Hematopoietic multipotent progenitor cell treated with erythropoietin and hydrocortisone succinate and interleukin-3 and kit ligand, for 15 days (in vitro differentiated cells): ENCODE measurements around the gene FRYL.
A peak's percentile ranks its signal among the peaks of the same experiment; 100 is the strongest.
"Not testable (repeated sequence)": the region's sequence is repeated elsewhere in the genome, so short reads cannot be mapped to it uniquely, and the experiment has no call there.

Experiments used
- DNase-seq: peaks from one replicate; pipeline ENCODE4 v3.0.0-alpha.2; 2015; ENCODE audit warnings: low spot score

Gene FRYL

DNA sequence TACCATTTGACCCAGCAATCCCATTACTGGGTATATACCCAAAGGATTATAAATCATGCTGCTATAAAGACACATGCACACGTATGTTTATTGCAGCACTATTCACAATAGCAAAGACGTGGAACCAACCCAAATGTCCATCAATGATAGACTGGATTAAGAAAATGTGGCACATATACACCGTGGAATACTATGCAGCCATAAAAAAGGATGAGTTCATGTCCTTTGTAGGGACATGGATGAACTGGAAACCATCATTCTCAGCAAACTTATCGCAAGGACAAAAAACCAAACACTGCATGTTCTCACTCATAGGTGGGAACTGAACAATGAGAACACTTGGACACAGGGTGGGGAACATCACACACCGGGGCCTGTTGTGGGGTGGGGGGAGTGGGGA lies 34.9 kb downstream of the FRYL start:
- DNase-seq: not testable (repeated sequence)

DNA sequence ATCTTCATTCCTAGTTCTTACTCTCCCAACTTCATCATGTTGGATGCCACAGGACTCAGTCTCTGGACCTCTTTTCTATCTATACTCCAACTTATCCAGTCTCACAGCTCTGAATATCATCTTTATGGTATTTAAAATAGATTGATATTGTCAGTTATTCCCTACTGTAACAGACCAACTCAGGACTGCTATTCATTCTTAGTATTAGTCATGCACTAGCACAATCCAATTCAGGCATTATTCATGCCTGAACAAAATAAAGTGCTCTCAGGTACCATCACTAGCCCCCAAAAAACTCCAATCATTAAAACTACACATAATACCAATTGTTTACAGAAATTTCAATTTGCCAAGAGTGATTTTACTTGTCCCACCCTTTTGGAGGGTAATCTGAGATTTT lies 37.7 kb downstream of the FRYL start:
- no peak for DNase-seq

DNA sequence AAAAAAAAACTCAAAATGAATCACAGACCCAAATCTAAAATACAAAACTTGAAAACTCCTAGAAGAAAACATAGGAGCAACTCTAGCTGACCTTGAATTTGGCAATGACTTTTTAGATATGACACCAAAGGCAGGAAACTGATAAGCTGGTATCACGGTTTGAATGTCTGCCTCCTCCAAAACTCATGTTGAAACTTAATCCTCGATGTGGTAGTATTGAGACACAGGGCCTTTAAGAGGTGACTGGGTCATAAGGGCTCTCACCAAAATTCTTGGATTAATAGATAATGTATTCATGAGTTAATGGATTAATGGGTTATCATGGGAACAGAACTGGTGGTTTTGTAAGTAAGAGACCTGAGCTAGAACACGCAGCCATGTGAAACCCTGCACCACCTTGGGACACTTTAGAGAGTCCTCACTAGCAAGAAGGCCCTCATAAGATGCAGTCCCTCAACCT lies 40.5 kb downstream of the FRYL start:
- peak; percentile 10 for DNase-seq

DNA sequence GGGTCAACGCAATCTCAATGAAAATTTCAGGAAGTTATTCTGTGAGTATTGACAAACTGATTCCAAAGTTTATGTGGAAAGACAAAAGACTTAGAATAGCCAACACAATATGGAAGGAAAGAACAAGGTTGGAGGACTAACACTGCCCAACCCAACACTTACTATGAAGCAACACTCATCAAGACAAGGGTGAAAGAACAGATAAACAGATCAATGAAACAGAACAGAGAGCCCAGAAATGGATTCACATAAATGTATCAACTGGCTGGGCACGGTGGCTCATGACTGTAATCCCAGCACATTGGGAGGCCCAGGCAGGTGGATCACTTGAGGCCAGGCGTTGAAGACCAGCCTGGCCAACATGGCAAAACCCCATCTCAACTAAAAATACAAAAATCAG lies 41.2 kb downstream of the FRYL start:
- no peak for DNase-seq

DNA sequence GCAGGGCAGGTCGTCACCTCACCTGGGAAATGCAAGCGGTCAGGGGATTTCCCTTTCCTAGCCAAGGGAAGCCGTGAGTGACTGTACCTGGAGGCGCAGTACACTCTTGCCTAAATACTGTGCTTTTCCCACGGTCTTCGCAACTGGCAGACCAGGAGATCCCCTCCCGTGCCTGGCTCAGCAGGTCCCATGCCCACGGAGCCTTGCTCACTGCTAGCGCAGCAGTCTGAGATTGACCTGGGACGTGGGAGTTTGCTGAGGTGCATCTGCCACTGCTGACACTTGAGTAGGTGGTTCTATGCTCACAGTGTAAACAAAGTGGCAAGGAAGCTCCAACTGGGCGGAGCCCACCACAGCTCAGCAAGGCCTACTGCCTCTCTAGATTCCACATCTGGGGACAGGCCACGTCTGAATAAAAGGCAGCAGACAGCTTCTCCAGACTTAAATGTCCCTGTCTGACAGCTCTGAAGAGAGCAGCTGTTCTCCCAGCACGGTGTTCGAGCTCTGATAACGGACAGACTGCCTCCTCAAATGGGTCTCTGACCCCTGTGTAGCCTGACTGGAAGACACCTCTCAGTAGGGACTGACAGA lies 51.1 kb downstream of the FRYL start:
- DNase-seq: not testable (repeated sequence)

DNA sequence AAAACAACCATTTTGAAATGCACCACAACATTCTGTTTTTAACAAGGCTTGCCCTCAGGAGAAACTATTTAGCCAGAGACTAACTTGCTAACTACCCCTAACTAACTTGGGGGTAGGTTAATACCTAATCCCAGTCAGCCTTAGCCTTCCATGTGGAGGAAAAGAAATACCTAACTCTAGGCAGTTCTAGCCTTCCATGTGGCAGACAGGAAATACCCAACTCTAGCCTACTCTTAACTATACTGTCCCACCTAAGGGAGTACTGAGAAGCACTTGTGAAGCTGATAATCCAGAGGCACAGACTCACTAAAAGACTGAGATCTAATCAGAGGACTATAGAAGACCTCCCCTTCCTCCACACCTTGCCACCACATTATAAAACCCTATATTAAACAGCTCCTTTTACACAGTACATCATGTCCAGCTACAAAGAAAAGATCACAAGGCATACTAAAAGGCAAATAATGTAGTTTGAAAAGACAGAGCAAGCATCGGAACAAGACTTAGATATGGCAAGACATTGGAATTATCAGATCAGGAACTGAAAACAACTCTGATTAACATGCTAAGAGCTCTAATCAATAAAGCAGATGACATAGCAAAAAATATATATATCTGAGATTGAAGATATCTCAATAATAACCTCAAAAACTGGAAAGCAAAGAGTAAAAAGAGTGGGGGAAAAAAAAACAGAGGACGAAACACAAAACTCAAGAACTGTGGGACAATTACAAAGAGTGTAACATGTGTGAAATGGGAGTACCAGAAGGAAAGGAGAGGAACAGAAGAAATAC lies 52.2 kb downstream of the FRYL start:
- no peak for DNase-seq

DNA sequence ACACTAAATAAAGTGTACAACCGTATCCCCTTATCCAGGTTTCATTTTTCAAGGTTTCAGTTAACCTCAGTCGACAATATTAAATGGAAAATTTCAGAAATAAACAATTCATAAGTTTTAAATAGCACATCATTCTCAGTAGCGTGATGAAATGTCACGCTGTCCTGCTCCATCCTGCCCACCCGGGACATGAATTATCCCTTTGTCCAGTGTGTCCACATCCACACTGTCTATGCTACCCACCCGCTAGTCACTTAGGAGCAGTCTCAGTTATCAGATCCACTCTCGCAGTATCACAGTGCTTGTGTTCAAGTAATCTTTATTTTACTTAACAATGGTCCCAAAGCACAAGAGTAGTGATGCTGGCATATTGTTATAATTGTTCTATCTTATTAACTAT lies 54.7 kb downstream of the FRYL start:
- DNase-seq: no peak

DNA sequence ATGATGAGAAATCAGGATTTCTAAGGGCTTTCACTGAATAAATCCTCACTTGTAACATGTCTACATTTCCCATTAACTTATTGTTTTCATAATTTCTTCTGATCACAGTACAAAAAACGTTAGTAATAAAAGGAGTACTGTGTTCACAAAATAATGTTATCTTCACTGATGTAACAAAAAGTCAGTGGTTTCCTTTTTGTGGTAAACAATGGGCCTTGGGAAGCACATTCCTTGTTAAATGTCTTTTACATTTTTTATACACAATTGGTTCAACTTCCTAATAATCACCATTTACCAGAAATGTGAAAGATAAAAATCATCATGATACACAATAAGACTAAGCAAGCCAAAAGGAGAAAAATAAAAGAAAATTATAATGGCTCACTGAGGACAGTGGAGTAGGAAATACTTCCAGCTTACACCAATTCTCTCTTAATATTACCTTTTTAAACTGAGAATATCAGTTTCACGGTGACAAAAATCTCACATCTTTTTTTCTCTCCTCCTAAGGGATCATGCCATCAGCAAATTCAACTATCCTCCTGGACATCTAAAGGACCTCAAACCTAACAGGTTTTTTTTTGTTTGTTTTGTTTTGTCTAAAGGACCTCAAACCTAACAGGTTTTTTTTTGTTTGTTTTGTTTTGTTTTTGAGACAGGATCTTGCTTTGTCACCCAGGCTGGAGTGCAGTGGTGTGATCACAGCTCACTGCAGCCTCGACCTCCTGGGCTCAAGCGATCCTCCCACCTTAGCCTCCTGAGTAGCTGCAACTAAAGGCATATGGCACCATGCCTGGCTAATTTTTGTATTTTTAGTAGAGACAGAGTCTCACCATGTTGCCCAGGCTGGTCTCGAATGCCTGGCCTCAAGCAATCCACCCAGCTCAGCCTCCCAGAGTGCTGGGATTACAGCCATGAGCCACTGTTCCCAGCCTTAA lies 57.3 kb downstream of the FRYL start:
- no peak for DNase-seq

DNA sequence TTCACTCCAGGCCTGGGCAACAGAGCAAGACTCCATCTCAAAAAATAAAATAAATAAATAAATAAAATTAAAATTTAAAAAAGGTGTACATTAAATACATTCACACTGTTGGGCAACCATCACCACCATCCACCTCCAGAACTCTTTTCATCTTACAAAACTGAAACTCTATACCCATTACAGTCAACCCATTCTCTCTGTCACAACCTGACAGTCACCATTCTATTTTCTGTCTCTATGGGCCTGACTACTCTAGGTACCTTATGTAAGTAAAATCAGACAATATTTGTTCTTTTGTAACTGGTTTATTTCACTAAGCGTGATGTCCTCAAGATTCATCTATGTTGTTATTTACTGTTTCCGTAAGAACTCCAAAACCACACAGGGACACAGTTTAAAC lies 59.6 kb downstream of the FRYL start:
- DNase-seq: no peak

DNA sequence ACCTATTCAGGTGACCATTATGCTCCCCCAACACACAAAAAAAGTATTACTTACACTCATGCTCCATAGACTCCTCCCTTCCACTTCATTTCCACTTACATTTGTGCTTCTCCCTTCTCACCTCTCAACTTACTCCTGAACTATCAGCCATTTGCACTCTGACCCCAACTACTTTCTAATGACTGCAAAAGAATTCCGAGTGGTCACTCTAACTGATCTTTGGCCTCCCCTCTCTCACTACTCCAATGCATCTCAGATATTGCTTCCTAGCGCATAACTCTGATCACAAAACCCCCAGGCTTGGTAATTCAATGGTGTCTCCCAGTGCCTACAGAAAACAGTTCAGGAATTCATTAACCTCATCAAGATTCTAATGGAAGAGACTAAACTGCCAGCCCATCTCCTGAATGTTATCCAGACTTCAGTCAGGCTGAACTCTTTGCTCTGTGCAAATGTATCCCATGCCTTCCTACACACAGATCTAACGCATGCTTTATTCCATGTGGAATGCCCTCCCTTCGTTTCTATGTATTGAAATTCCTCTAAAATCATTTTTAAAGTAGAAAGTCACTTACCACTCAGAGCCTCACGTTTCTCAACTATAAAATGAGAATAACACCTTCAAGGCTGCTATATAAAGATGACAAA lies 61.1 kb downstream of the FRYL start:
- no peak for DNase-seq

DNA sequence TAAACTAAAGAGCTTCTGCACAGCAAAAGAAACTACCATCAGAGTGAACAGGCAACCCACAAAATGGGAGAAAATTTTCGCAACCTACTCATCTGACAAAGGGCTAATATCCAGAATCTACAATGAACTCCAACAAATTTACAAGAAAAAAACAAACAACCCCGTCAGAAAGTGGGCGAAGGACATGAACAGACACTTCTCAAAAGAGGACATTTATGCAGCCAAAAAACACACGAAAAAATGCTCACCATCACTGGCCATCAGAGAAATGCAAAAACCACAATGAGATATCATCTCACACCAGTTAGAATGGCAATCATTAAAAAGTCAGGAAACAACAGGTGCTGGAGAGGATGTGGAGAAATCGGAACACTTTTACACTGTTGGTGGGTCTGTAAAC lies 63.8 kb downstream of the FRYL start:
- DNase-seq: not testable (repeated sequence)

DNA sequence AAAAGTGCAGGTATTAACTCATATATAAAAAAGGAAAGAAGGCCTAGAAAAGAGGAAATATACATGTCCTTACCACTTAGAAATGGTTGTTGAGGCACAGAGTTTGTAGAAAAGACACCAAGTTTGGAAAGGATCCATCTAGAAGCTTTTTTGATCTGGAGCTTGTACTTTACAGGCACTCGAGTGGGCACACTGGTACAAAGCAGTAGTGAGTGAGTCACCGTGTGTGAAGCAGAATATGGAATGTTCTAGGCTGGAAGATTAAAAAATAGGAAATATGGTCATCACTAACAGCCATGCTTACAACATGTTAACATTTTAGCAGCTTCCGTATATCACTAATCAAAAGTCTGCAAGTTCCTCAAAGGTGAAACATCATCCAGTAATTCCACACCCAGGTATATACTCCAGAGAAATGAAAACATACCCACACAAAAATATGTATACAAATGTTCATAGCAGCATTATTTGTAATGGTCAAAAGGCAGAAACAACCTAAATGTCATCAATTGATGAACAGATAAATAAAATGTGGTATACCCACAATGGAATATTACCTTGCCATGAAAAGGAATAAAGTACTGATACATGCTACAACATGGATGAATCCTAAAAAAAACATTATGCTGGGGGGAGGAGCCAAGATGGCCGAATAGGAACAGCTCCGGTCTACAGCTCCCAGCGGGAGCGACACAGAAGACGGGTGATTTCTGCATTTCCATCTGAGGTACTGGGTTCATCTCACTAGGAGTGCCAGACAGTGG lies 69.5 kb downstream of the FRYL start:
- no peak for DNase-seq

DNA sequence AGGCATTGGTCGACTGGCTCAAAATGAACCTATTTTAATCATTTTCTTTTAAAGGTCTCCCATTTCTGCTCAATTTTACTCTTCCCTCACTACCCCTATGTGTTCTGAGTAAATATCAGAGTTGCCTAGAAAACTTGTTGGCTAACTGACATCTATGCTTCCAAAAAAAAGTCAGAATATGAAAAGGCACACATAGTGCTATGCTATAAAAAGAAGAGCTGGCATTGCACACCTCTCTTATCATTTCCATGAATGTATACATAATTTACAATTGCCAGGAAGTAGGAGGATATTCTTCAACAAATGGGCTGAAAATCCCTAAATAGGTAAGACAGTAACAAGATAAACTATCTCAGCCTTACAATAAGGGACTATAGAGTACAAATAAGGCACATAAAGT lies 70.2 kb downstream of the FRYL start:
- DNase-seq: no peak

DNA sequence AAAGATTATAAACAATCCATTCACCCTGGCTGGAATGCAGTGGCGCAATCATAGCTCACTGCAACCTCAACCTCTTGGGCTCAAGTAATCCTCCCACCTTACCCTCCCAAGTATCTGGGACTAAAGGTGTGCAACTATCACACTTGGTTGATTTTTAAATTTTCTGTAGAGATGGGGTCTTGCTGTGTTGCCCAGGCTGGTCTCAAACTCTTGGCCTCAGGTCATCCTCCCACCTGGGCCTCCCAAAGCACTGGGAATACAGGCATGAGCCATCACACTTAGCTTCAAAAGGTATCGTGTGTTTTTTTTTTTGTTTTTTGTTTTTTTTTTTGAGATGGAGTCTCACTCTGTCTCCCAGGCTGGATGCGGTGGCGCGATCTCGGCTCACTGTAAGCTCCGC lies 71.5 kb downstream of the FRYL start:
- DNase-seq: no peak

DNA sequence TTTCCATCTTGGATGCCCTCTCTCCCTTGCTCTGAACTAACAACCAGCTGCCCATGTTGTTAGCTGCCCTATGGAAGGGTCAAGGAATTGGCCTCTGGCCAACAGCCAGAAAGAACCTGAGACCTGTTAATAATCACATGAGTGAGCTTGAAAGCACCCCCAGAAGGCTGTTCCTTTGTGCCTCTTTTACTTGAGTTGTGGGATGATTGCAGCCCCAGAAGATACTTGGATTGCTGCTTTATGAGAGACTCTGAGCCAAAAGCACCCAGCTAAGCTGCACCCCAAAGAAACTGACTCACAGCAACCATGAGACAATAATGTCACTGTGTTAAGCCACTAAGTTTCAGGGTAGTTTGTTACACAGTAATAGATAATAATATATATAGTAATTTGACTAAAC lies 73.3 kb downstream of the FRYL start:
- no peak for DNase-seq

DNA sequence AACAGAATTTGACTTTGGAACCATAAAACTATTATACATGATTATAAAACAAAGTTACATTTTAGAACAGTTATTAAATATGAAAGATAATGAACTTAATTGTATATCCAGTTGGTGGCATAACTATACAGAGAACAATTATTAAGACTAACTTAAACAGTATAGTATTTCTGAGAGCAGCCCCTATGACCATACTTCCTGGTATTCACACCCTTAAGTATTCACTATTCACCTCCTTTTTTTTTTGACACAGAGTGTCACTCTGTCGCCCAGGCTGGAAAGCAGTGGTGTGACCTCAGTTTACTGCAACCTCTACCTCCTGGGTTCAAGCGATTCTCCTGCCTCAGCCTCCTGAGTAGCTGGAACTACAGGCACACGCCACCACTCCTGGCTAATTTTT lies 74.5 kb downstream of the FRYL start:
- DNase-seq: no peak

DNA sequence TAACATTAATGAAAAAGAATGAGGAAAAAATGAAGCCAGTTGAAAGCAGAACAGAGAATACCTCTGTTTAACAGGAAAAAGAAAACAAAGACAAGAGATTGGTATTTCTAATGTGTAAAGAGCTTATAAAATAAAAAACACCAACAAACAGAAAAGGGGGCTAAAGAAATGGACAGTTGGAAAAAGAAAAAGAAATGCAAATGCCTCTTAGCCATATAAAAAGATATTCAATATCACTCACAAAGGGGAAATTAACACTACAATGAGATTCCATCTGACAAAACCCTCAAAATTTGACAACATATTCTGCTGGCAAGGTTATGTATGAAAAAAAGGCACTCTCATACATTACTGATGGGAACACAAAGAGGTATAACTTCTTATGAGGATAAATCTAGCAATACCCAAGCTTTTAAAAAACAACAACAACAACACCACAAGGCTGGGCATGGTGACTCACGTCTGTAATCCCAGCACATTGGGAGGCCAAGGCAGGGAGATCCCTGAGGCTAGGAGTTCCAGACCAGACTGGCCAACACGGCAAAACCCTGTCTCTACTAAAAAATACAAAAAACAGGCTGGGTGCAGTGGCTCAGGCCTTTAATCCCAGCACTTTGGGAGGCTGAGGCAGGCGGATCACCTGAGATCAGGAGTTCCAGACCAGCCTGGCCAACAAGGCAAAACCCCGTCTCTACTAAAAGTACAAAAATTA lies 75.8 kb downstream of the FRYL start:
- no peak for DNase-seq

DNA sequence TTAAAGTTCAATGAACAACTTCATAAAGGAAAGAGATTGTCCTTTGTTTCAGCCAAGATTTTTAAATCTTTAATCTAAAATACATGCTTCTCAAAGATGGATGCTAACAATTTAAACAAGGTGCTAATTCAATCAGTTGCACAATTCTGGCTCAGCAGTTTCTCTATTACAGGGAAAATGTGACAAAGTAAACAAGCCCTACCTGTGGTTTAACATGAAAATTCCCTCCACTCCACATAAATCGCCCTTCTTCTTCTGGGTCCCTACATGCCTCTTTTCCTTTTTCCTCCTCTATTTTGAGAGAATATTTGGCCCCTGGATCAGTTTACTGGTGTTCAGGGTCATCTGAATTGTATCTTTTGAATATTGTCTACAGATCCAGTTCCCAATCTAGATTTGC lies 80.6 kb downstream of the FRYL start:
- no peak for DNase-seq

DNA sequence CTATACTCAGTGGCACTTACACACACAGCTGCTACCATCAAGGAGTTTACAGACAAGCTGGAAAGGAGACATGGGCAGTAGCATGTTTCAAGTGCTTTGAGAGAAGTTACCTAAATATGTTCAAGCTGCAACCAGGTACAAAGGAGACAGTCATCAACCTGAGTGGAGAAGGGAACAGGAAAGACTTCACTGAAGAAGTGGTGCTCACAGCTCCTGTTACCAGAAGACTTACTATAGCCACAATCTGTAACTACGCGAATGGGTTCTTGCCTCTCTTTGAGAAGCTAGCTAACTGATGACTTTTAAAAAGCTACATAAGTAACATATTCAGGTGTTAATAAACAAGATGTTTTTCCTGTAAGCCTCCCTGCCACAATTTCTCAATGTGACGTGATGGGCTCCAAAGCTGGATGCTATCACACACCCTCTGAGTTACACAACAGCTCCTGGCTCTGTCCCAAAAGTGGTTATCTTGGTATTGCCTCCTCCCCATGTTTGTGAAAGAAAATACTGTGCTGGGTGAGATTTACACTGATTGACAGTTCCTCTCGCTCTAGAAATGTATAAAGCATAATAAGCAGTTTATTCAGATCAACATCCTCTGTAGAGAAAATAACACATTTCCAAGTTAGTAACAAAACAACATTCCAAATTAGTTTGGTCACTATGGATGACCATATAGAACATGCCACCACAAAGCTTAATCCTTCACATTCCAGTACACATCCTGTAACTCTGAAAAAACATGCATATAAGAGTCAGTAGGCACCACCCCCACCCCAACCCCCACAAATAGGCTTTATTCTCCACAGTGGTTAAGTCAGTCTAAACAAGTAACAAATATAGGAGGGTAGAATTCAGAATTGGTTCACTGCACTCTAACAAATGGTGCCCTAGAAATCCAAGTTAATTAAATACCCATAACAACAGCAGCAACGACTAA lies 81.8 kb downstream of the FRYL start:
- DNase-seq: peak; percentile 63

DNA sequence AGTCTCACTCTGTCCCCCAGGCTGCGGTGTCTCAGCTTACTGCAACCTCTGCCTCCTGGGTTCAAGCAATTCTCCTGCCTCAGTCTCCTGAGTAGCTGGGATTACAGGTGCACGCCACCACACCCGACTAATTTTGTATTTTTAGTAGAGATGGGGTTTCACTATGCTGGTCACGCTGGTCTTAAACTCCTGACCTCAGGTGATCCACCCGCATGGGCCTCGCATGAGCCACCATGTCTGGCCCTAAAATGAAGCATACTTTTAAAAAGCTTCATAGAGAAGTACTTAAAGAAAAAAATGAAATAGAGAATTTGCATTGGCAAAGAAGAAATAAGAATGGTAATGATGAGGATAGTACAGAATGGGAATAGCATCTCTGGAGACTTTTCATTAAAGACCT lies 82.6 kb downstream of the FRYL start:
- DNase-seq: not testable (repeated sequence)
